Measurements from ENCODE around the gene GMDS.

GMDS gene

DNA sequence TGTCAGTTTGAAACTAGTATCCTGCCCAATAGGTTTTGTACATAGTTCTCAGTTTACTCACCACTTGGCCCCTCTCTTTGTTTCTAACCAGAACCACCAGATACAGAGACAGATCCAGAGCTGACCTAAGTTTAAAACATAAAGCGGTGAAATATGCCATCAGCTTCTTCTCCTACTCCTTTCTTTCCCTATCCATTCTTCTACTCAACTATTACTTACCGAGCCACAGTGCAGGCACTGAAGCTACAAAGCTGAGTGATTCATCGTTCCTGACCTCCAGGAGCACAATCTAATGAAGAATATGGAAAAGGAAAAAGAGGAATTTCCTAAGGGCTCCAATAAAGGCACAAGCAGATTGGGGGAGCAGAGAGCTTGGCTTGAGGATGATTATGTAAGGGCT lies 349.7 kb downstream of the GMDS start:
- no peak for DNase-seq (ENCODE audit: low spot score)

DNA sequence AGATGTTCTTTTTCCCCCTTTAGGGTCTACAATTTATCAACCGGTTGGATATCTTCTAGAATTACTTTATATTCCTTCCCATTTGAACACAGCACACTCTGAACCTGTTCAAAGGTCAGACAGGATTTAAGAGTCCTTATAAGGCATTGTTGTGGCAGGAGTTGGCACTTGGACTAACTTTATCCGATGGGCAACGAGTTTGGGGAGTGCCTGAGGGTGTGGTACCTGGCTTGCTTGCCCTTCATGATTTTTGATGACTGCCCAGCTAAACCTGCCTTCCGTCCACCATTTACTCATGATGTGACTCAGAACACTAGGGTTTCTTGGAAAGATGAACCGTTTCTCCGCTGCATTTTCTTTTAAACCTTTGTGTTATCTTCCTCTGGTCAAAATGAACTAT lies 350.5 kb downstream of the GMDS start:
- DNase-seq (ENCODE audit: low spot score), result no peak

DNA sequence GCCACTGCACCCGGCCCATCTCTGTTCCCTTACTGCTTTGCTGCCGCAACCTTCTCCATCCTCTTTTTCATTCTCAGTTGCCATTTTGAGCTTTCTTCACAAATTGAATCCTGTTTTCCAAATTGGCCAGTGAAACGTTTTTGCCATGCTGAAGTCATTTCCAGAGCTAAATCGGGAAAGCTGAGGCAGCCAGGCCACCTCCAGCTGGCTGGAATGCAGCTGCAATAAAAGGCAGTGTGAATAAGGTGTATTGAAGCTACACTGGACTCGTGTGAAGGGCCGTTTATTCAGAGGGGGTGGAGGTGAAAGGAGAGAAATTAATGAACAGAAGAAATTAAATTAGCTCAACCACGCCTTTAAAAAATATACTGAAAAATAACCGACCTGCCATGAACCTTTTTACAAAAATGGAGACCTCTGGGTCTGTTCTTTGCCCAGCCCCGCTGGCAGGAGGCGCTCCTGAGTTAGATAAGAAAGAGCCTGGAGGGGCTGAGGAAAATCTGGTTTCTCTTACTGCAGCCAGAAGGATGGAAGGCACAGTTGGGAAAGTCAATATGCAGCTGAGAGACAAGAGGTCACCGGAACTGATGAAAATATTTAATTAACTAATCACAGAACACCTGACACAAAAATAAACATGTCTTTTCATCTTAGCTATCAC lies 351.8 kb downstream of the GMDS start:
- DNase-seq (ENCODE audit: low spot score), result no peak

DNA sequence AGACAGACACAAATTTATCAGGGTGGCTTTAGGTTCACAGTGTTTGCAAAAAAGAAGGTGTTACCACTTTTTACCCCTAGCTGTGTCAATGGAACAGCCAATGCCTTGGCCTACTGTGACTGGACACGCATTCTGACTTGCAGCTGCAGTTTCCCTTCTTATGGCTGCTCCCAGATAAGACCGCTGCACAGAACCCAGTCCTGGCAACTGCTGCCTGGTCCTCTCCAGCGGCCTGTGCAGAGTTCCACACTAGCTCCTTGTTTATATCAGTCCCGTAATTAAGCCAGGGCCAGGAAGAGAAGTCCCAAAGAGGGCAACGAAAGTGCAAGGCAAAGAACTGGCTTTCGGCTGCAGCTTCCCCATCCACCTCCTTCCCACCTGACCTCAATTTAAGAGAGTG lies 352.7 kb downstream of the GMDS start:
- no peak for DNase-seq (ENCODE audit: low spot score)

DNA sequence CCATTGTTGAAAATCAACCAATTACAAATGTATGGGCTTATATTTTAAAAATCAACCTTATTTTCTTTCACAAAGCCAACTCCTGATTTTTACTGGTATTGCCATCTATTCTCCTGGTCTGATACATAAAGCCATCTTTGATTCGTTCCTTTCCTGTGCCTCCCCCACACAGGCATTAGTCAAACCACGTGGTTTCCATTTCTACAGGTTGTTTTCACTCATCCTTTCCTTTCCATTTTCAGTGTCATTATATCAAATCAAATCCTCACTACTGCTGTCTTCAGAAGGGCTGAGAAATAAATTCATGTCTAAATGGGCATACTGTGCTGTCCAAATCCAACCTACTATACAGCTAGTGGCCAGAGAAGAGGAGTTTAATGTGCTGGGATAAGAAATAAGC lies 354.4 kb downstream of the GMDS start:
- no peak for DNase-seq (ENCODE audit: low spot score)

DNA sequence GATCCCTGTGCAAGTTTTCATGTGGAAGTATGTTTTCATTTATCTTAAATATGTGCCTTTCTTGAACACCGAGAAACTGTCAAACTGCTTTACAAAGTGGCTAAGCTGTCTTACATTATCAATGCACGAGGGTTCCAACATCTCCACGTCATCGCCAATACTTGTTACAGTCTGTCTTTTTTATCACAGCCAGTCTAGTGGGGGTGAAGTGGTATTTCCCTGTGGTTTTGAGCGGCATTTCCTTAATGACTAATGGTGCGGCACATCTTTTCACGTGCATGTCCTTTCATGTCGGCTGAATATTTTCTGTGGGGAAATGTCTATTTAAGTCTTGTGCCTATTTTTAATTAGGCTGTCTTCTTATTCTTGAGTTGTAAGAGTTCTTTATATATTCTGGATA lies 355.3 kb downstream of the GMDS start:
- no peak for DNase-seq (ENCODE audit: low spot score)

DNA sequence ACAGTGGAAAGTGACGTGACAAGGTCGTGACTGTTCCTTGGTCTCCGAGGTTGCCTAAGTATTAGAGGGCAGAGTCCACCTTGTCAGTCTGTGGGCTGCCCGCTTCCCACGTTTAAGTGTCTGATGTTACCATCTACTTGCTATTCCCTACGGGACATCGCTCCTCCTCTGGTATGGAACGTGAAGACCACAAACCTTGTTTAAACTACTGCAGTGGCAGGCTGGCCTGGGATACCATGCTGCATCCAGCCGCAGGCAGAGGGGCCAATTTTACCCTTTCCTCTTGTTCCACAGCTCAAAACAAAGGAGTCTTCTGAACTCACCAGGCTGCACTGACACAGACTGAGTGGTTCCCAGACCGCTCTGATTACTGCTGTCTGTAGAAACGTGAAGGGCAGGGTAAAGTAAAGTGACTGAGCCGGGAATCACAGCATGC lies 359.8 kb downstream of the GMDS start:
- no peak for DNase-seq (ENCODE audit: low spot score)

DNA sequence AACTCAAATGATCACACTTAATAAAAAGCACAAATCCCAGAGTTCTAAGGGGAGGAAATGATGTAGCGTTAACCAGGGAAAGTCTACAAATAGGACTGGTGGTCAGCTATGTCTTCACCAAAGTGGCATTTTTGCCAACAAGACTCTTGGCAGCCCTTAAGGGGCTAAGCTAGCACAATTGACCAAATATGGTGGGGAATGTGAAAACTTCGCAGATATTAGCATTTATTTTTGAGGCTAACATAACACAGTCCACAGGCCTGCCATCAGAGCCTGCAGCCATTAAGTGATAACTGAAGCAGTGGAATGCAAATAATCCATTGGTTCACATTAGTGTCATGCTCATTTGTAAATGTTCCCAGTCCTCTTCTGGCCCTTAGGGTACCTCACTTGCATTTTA lies 361.1 kb downstream of the GMDS start:
- DNase-seq (ENCODE audit: low spot score), result no peak

DNA sequence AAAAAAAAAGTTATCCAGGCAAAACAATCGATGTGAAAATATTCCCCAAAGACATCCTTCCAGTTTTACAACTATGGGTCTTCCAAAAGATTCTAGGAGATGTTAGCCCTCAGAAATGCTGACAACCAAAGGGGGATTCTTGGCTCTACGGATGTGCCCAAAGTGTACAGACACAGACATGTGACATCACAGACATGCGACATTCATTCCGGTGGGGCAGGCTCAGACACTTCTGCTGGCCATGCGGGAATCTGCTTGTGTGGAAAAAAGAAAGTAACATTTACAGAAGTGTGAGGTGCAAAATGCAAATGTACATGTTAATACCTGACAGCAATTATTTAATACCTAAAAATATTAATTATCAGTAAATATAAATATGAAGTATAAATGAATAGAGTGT lies 367.1 kb downstream of the GMDS start:
- no peak for DNase-seq (ENCODE audit: low spot score)

DNA sequence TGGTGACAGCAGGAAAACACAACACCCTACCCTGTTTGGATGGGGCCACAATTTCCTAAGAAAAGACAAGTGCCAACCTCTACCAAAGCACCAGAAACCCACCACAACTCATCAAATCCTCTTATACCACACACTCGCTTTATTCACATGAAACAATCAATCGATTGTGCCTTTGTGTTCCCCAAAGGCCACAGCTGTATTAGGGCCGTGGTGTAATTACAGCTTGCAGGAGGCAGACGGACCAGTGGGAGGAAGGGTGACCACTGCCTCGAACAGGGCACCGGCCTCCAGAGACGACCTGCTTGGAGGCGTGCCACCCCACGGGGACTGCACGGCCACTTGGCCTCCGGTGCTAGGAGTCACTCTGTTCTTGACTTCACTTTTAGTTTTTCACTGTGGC lies 371.6 kb downstream of the GMDS start:
- no peak for DNase-seq (ENCODE audit: low spot score)

DNA sequence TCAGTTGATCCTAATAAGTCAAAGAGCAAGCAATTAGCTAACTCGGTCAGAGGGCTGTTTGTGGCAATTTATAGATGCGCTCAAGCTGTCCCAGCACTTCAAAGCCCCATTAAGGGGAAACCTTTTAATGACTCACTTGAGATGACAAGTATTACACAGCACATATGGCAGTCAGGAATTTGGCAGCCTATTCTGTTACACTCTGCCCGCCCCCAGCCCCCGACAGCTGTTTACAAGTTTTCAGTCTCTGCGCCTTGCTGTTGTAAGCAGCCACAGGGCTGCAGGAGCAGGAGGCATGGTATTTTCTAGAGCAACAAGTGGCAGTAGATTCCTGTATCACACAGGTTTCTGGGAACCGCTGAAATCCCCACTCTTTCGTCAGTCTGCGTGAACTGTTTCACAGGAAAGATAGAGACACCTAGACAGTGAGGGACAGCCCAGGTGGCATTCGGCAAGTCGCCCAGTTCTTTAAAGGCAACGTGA lies 372.7 kb downstream of the GMDS start:
- DNase-seq (ENCODE audit: low spot score), result no peak

DNA sequence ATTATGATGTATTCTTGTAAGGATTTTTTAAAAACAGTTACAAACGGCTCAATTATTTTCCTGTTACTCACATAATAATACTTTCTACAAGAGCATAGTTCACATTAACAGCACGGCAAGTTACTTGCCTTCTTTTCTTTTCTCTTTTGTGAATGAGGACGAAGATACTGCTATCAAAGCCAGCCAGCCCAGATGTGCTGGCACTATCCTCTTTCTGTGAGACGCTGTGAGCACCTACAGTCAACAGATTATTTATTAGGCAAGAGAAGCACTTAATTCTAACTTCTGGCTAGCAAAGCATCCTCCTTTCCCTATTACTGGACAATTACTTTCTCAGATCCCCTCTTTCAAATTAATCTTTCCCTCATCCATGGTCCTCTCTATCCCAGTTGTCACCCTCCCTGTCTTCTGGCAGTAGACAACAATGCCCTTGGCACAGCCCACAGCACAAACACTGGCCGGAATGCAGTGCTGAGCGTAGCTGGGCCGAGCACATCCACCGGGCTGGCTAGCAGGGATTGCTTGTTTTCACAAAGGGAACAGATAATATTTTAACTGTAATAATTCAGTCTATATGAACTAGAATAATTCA lies 373.6 kb downstream of the GMDS start:
- DNase-seq (ENCODE audit: low spot score), result no peak

DNA sequence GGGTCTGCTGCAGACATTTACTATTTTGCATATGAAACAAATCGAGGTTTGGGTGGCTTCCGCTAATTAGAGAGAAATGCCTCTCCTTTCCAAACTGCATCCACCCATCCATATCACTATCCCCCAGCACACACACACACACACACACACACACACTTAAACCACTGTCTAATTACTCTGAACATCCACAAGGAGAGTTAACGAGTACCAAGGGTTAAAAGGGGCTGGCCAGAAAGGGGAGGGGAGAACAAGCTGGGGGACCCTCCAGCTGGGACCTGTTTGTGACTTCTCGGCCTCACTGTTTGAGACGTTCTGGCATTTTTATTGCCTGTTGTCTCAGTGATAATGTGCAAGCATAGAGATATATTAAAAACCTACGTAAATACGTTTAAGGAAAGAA lies 374.5 kb downstream of the GMDS start:
- no peak for DNase-seq (ENCODE audit: low spot score)

DNA sequence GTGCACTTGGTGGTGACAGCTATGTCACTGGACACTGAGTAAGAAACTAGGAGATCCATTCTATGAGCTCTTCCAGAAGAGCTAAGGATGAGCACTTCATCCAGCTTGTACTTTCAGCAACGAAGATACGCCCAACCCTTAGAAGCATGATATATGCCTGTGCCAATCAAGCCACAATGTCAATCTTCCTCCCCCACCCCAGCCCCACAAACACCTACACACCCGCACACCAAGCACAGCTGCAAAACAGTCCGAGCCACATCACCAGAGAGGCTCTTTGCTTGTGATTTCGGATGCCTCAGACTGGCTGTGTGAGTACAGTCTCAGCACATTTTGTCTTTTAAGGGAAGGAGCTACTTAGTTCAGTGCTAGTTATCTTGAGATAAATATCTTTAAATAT lies 375.2 kb downstream of the GMDS start:
- DNase-seq (ENCODE audit: low spot score), result no peak

DNA sequence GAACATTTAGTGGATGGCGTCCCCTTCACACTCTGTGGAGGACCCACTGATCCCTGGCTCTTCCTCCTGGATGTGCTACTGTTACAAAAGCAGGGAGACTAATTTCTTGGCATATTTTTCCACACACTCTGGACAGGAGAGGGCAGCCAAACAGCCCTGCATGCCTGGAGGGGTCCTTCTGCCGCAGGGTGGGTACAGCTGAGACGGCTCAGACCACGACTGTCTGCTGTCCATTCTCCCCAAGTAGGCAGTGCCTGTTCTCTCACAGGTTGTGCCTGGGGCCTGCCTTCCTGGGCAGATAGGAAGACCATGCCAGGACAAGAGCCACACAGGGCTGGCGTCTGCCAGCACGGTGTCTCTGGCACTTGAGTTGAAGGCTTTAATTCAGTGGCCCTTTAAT lies 375.6 kb downstream of the GMDS start:
- no peak for DNase-seq (ENCODE audit: low spot score)

DNA sequence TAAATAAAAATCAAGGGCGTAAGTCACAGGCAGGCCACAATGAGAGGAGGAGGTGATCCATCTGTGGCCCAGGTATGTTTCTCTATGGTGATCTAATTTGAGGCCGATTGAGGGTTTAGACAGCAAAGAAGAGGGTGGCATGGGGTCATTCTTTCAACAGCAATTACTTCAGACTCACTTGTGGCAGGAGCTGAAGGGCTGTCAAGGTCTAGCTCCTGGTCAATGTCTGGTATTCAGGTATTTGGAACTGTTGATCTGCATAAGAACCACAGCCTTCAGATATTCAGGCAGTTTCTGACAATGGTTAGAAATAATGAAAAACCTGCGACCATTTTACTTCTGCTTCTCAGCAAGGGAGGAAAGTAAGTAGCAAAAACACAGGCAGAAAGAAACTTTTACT lies 376.1 kb downstream of the GMDS start:
- no peak for DNase-seq (ENCODE audit: low spot score)

DNA sequence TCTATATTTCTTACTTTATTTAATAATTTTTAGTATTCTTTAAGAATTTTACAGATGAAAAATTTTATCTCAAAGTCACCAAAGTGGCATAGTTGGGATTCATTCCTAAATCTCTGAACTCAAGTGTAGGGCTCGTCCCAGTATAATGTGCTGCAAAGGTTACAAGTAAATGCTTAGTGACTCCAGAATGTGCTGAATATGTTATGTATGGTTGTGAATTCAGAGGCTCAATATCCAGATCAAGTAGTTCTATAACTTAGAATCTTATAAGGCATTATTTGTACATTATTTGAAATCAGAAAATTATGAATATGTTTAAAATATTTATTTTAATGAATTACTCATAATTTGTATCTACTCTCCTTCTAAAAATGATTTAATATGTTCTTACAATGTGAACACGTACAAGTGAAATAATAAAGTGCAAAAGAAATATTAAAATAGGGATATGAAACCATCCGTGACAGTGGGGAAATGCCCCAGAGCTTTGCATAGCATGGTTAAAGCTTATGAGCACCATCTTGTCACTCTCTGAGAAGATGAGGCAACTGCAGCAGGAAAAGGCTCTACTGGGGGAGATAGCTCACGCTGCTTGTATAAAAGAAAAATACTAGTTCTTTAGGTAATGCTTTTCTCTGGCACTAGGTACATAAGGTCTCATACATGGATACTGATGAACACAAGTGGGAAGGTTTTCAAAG lies 376.7 kb downstream of the GMDS start:
- DNase-seq (ENCODE audit: low spot score), result no peak

DNA sequence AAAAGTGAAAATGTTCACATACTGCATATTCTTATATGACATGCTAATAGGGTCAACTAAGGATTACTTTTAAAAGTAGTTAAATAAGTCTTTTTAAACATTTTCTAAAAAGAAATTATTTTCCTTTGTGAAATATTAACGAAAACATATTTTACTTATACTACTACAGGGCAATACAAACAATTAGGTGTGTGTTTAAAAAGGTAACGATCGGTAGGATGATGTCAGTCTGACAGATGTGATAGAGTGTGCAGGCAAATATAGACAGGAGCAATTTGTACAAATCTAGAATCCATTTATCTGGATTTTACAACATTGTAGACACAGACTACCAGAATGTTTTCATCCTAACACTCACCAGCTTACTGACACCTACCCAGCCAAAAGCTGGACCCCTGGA lies 378.2 kb downstream of the GMDS start:
- DNase-seq (ENCODE audit: low spot score), result no peak

DNA sequence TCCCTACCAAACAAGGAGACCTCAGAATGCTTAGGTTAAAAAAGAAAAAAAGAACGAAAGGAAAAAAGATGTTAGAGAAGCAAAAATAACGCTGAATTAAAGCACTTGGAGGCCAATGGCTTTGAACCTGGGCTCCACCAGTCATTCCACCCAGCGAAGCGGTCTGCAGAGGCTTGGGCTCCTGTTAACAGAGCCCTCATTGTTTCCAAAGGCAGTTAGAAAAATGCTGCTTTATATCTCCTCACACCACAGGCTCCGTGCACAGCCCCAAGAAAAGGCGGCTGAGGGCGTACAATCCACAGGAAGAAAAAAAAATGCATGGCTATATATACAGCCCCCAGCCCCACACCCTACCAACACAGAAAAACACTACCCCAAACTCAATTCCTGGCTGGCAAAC lies 379.8 kb downstream of the GMDS start:
- no peak for DNase-seq (ENCODE audit: low spot score)

DNA sequence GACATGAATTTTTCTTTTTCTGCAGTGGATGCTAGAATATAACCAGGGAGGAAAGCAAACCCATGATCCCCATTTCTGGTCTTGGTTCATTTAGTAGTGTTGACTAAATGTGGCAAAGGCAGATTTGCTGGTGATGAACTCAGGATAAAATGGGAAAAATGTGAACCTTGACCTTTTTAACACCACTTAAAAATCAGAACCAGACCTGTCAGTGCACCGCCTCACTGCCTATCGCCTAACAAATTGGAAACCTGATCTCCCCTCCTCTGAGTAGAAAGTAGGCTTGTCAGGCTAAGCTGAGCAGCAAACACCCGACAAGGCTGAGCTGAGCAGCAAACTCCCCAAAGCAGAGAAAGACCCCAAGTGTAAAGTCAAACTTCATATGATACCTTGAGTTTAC lies 380.9 kb downstream of the GMDS start:
- no peak for DNase-seq (ENCODE audit: low spot score)

DNA sequence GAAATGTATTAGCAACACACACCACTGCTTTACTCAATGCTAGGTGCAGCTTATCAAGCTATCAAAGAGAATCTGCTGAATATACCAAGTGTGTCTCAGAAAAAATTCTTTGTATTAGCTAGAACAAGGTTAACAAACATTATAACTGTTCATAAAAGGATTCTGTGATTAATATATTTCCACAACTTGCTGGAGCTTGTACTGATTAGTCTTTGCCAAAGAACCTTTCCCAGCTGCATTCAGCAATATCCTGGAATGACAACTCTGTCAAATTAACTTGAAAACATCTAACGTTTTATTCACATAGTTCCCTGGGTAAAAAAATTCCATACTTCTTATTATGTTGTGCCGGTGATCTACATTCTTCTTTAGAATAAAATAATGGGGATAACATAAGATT lies 383.0 kb downstream of the GMDS start:
- no peak for DNase-seq (ENCODE audit: low spot score)

DNA sequence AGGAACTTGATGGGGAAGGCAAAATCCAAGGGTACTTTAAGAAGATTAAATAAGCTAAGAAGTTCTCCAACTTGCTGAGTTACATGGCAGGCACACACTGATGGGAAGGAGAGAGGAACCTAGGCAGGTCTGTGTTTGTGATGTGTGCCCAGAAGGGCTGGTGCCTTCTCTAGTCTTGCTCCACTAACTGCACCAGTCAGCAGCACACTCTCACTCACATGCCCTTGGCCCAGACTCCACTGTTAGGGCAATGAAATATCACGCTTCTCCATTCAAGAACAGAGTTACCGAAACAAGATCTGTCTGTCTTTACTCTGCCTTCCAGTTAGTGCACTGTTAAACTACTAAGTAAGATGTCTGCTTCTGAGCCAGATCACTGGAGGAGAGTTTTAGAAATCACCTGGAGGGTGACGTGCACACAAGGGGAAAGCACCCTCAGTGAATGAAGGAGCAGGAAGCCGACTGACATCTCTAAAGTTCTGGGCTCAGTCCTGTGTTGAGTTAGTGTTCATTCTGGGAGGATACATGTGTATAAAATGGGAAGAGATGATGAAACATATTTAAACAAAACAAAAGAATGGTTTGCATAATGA lies 384.6 kb downstream of the GMDS start:
- no peak for DNase-seq (ENCODE audit: low spot score)

DNA sequence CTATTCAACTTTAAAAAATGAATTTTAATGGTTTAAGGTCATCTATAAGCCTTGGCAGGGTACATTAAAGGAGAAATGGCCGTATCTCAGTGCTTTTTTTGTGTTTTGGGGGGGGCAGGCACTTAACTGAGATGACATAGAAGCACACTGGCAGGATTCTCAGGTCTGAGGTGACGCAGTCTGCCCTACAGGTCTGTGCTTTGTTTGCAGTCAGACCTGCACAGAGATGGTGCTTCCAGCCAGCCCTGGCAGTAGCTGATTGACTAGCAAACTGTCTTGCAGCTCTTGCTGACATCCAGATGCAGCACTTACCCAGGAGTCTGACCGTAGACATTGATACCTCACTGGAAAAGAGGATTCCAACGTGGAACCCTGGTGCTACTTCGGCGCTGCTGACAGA lies 386.5 kb downstream of the GMDS start:
- DNase-seq (ENCODE audit: low spot score), result no peak
